OCI-LY7 (cell line): ENCODE results near the gene PXDN.

Source experiments
- CTCF ChIP-seq: fragments of 200-600 bp; sonication (generic); conservative IDR thresholded peaks from 2 replicates; pipeline ENCODE4 v1.5.1; 2014; ENCODE audit warnings: mild to moderate bottlenecking, antibody characterized with exemption, low read length, moderate library complexity, mixed read lengths
- EZH2phosphoT487 ChIP-seq: fragments of 200-600 bp; sonication (generic); IDR thresholded peaks from 2 replicates; pipeline ENCODE4 v1.6.1; 2018; ENCODE audit warnings: low read depth, borderline replicate concordance, mild to moderate bottlenecking, mixed run types, antibody characterized with exemption, low read length, moderate library complexity, mixed read lengths

GRCh38 chr2:1617425-1618021 lies 126.8 kb downstream of the PXDN start:
- TF ChIP-seq CTCF (no peak), EZH2phosphoT487 (no peak)
